ENCODE data around the gene PHETA1.

PHETA1 gene

GRCh38 chr12:111368788-111369495 lies at the start of gene PHETA1:
PHETA1 (minus strand) TSS chr12:111369095; CDS start chr12:111363427, 5,668 bp downstream.
- Histone ChIP-seq H3K27me3 (ENCODE audit: insufficient read depth, low read length) (no peaks in the 10 kb centered on the region), H3K9me3 (ENCODE audit: low read length) (no peaks in the 10 kb centered on the region), H2AFZ (ENCODE audit: low read depth, low read length) (peak within 1 kb of the TSS; percentile 90), H3K36me3 (ENCODE audit: insufficient read depth, low read length) (peaks cover 14% of the 10 kb centered on the region), H3K4me3 (ENCODE audit: low read length) (peak within 1 kb of the TSS; percentile 93), H3K4me1 (ENCODE audit: insufficient read depth, low read length) (peaks cover 16% of the 10 kb centered on the region)

- Histone ChIP-seq H3K4me1 (ENCODE audit: insufficient read depth, low read length) (peaks cover 2% of the 10 kb centered on the region), H3K4me3 (ENCODE audit: low read length) (no peak overlapping the region), H2AFZ (ENCODE audit: low read depth, low read length) (no peak overlapping the region), H3K36me3 (ENCODE audit: insufficient read depth, low read length) (no peaks in the 10 kb centered on the region), H3K9me3 (ENCODE audit: low read length) (no peaks in the 10 kb centered on the region), H3K27me3 (ENCODE audit: insufficient read depth, low read length) (no peaks in the 10 kb centered on the region)
Observed at GRCh38 chr12:111418594-111418880, 49.6 kb upstream of the PHETA1 start.

- H3K4me3 ChIP-seq (ENCODE audit: low read length) = no peak overlapping the region
- no peaks in the 10 kb centered on the region for H3K36me3 ChIP-seq (ENCODE audit: insufficient read depth, low read length)
- H2AFZ ChIP-seq (ENCODE audit: low read depth, low read length) = no peak overlapping the region
- H3K27me3 ChIP-seq (ENCODE audit: insufficient read depth, low read length) = no peaks in the 10 kb centered on the region
- no peaks in the 10 kb centered on the region for H3K9me3 ChIP-seq (ENCODE audit: low read length)
- peaks cover 4% of the 10 kb centered on the region for H3K4me1 ChIP-seq (ENCODE audit: insufficient read depth, low read length)
Observed at GRCh38 chr12:111417784-111418593, 49.1 kb upstream of the PHETA1 start.

GRCh38 chr12:111417290-111417689 lies 48.4 kb upstream of the PHETA1 start:
- no peak overlapping the region for H2AFZ ChIP-seq (ENCODE audit: low read depth, low read length)
- no peaks in the 10 kb centered on the region for H3K9me3 ChIP-seq (ENCODE audit: low read length)
- H3K27me3 ChIP-seq (ENCODE audit: insufficient read depth, low read length) = no peaks in the 10 kb centered on the region
- peaks cover 10% of the 10 kb centered on the region for H3K4me1 ChIP-seq (ENCODE audit: insufficient read depth, low read length)
- no peak overlapping the region for H3K4me3 ChIP-seq (ENCODE audit: low read length)
- H3K36me3 ChIP-seq (ENCODE audit: insufficient read depth, low read length) = no peaks in the 10 kb centered on the region

GRCh38 chr12:111414711-111415252 lies 45.9 kb upstream of the PHETA1 start:
- no peaks in the 10 kb centered on the region for H3K36me3 ChIP-seq (ENCODE audit: insufficient read depth, low read length)
- no peak overlapping the region for H3K4me3 ChIP-seq (ENCODE audit: low read length)
- no peak overlapping the region for H2AFZ ChIP-seq (ENCODE audit: low read depth, low read length)
- H3K9me3 ChIP-seq (ENCODE audit: low read length) = no peaks in the 10 kb centered on the region
- peaks cover 25% of the 10 kb centered on the region for H3K4me1 ChIP-seq (ENCODE audit: insufficient read depth, low read length)
- no peaks in the 10 kb centered on the region for H3K27me3 ChIP-seq (ENCODE audit: insufficient read depth, low read length)

- Histone ChIP-seq H3K36me3 (ENCODE audit: insufficient read depth, low read length) (no peaks in the 10 kb centered on the region), H2AFZ (ENCODE audit: low read depth, low read length) (no peak overlapping the region), H3K4me1 (ENCODE audit: insufficient read depth, low read length) (peaks cover 30% of the 10 kb centered on the region), H3K4me3 (ENCODE audit: low read length) (no peak overlapping the region), H3K27me3 (ENCODE audit: insufficient read depth, low read length) (no peaks in the 10 kb centered on the region), H3K9me3 (ENCODE audit: low read length) (no peaks in the 10 kb centered on the region)
Observed at GRCh38 chr12:111413442-111414086, 44.7 kb upstream of the PHETA1 start.

- H3K9me3 ChIP-seq (ENCODE audit: low read length) = no peaks in the 10 kb centered on the region
- no peaks in the 10 kb centered on the region for H3K27me3 ChIP-seq (ENCODE audit: insufficient read depth, low read length)
- H2AFZ ChIP-seq (ENCODE audit: low read depth, low read length) = no peak overlapping the region
- H3K36me3 ChIP-seq (ENCODE audit: insufficient read depth, low read length) = no peaks in the 10 kb centered on the region
- peaks cover 30% of the 10 kb centered on the region for H3K4me1 ChIP-seq (ENCODE audit: insufficient read depth, low read length)
- H3K4me3 ChIP-seq (ENCODE audit: low read length) = no peak overlapping the region
Observed at GRCh38 chr12:111412830-111413441, 44.0 kb upstream of the PHETA1 start.

GRCh38 chr12:111412007-111412829 lies 43.3 kb upstream of the PHETA1 start:
- Histone ChIP-seq H3K4me1 (ENCODE audit: insufficient read depth, low read length) (peaks cover 36% of the 10 kb centered on the region), H3K4me3 (ENCODE audit: low read length) (no peak overlapping the region), H2AFZ (ENCODE audit: low read depth, low read length) (no peak overlapping the region), H3K36me3 (ENCODE audit: insufficient read depth, low read length) (no peaks in the 10 kb centered on the region), H3K27me3 (ENCODE audit: insufficient read depth, low read length) (no peaks in the 10 kb centered on the region), H3K9me3 (ENCODE audit: low read length) (no peaks in the 10 kb centered on the region)

- Histone ChIP-seq H3K9me3 (ENCODE audit: low read length) (no peaks in the 10 kb centered on the region), H3K4me3 (ENCODE audit: low read length) (no peak overlapping the region), H2AFZ (ENCODE audit: low read depth, low read length) (no peak overlapping the region), H3K27me3 (ENCODE audit: insufficient read depth, low read length) (no peaks in the 10 kb centered on the region), H3K36me3 (ENCODE audit: insufficient read depth, low read length) (no peaks in the 10 kb centered on the region), H3K4me1 (ENCODE audit: insufficient read depth, low read length) (peaks cover 45% of the 10 kb centered on the region)
Observed at GRCh38 chr12:111411185-111411764, 42.4 kb upstream of the PHETA1 start.

GRCh38 chr12:111410431-111411184 lies 41.7 kb upstream of the PHETA1 start:
- H3K4me1 ChIP-seq (ENCODE audit: insufficient read depth, low read length) = peaks cover 47% of the 10 kb centered on the region
- H2AFZ ChIP-seq (ENCODE audit: low read depth, low read length) = no peak overlapping the region
- no peak overlapping the region for H3K4me3 ChIP-seq (ENCODE audit: low read length)
- no peaks in the 10 kb centered on the region for H3K9me3 ChIP-seq (ENCODE audit: low read length)
- H3K36me3 ChIP-seq (ENCODE audit: insufficient read depth, low read length) = no peaks in the 10 kb centered on the region
- H3K27me3 ChIP-seq (ENCODE audit: insufficient read depth, low read length) = no peaks in the 10 kb centered on the region

GRCh38 chr12:111409780-111410430 lies 41.0 kb upstream of the PHETA1 start:
- Histone ChIP-seq H3K4me1 (ENCODE audit: insufficient read depth, low read length) (peaks cover 47% of the 10 kb centered on the region), H3K27me3 (ENCODE audit: insufficient read depth, low read length) (no peaks in the 10 kb centered on the region), H3K9me3 (ENCODE audit: low read length) (no peaks in the 10 kb centered on the region), H3K36me3 (ENCODE audit: insufficient read depth, low read length) (no peaks in the 10 kb centered on the region), H2AFZ (ENCODE audit: low read depth, low read length) (no peak overlapping the region), H3K4me3 (ENCODE audit: low read length) (no peak overlapping the region)
